Activated naive CD8-positive, alpha-beta T cell (primary cell): Measurements from ENCODE around the gene TFDP2.
"Not testable (repeated sequence)": the region's sequence is repeated elsewhere in the genome, so short reads cannot be mapped to it uniquely, and the experiment has no call there.

ENCODE experiments used
- H3K27ac Mint-ChIP-seq: one replicate; pipeline ENCODE4 v1.8.0; 2021; ENCODE audit warnings: mixed read lengths
- H3K27me3 Mint-ChIP-seq: one replicate; pipeline ENCODE4 v1.8.0; 2021; ENCODE audit warnings: mixed read lengths
- H3K36me3 Mint-ChIP-seq: one replicate; pipeline ENCODE4 v1.8.0; 2021; ENCODE audit warnings: mixed read lengths
- H3K4me1 Mint-ChIP-seq: one replicate; pipeline ENCODE4 v1.8.0; 2021; ENCODE audit warnings: low read depth, mixed read lengths
- H3K4me3 Mint-ChIP-seq: one replicate; pipeline ENCODE4 v1.8.0; 2021; ENCODE audit warnings: mild to moderate bottlenecking, mixed read lengths
- H3K9me3 Mint-ChIP-seq: one replicate; pipeline ENCODE4 v1.8.0; 2021; ENCODE audit warnings: low read depth, mixed read lengths

Gene TFDP2

GRCh38 chr3:142105991-142106390 lies 43.4 kb downstream of the TFDP2 start:
- Mint-ChIP-seq H3K27ac (no peak overlapping the region), H3K27me3 (no peaks in the 10 kb centered on the region), H3K4me3 (no peak overlapping the region), H3K4me1 (peaks cover 4% of the 10 kb centered on the region), H3K36me3 (peaks cover 6% of the 10 kb centered on the region), H3K9me3 (no peaks in the 10 kb centered on the region)

- Mint-ChIP-seq H3K36me3 (peaks cover 8% of the 10 kb centered on the region), H3K27me3 (no peaks in the 10 kb centered on the region), H3K27ac (no peak overlapping the region), H3K4me1 (peaks cover 4% of the 10 kb centered on the region), H3K9me3 (no peaks in the 10 kb centered on the region), H3K4me3 (no peak overlapping the region)
Measured at GRCh38 chr3:142104763-142105162, 44.6 kb downstream of the TFDP2 start.

- Mint-ChIP-seq H3K4me1 (peaks cover 5% of the 10 kb centered on the region), H3K27ac (no peak overlapping the region), H3K9me3 (no peaks in the 10 kb centered on the region), H3K4me3 (no peak overlapping the region), H3K27me3 (no peaks in the 10 kb centered on the region), H3K36me3 (peaks cover 11% of the 10 kb centered on the region)
Measured at GRCh38 chr3:142098964-142099363, 50.4 kb downstream of the TFDP2 start.

- H3K36me3 Mint-ChIP-seq, result peaks cover 12% of the 10 kb centered on the region
- H3K27me3 Mint-ChIP-seq, result no peaks in the 10 kb centered on the region
- H3K4me3 Mint-ChIP-seq, result no peak overlapping the region
- no peaks in the 10 kb centered on the region for H3K9me3 Mint-ChIP-seq
- no peak overlapping the region for H3K27ac Mint-ChIP-seq
- H3K4me1 Mint-ChIP-seq, result peaks cover 5% of the 10 kb centered on the region
Measured at GRCh38 chr3:142097099-142097843, 52.1 kb downstream of the TFDP2 start.

GRCh38 chr3:142095841-142096240 lies 53.5 kb downstream of the TFDP2 start:
- H3K36me3 Mint-ChIP-seq, result peaks cover 18% of the 10 kb centered on the region

GRCh38 chr3:142088925-142089324 lies 60.4 kb downstream of the TFDP2 start:
- not testable (repeated sequence) for H3K27me3 Mint-ChIP-seq, H3K4me3 Mint-ChIP-seq, H3K9me3 Mint-ChIP-seq, H3K27ac Mint-ChIP-seq, H3K4me1 Mint-ChIP-seq
- peaks cover 23% of the 10 kb centered on the region for H3K36me3 Mint-ChIP-seq

More at GRCh38 chr3:142095841-142096240, 53.5 kb downstream of the TFDP2 start:
- Mint-ChIP-seq H3K4me1 (peaks cover 5% of the 10 kb centered on the region), H3K9me3 (no peaks in the 10 kb centered on the region), H3K27me3 (no peaks in the 10 kb centered on the region), H3K4me3 (no peak overlapping the region), H3K27ac (no peak overlapping the region)

GRCh38 chr3:142088522-142088921 lies 60.8 kb downstream of the TFDP2 start:
- H3K4me1 Mint-ChIP-seq, result no peaks in the 10 kb centered on the region
- H3K27ac Mint-ChIP-seq, result no peak overlapping the region
- H3K36me3 Mint-ChIP-seq, result peaks cover 24% of the 10 kb centered on the region
- peaks cover 10% of the 10 kb centered on the region for H3K9me3 Mint-ChIP-seq
- H3K4me3 Mint-ChIP-seq, result no peak overlapping the region
- H3K27me3 Mint-ChIP-seq, result no peaks in the 10 kb centered on the region

- H3K36me3 Mint-ChIP-seq, result peaks cover 24% of the 10 kb centered on the region
- H3K27me3 Mint-ChIP-seq, result no peaks in the 10 kb centered on the region
- H3K9me3 Mint-ChIP-seq, result peaks cover 10% of the 10 kb centered on the region
- H3K4me1 Mint-ChIP-seq, result no peaks in the 10 kb centered on the region
- H3K4me3 Mint-ChIP-seq, result no peak overlapping the region
- no peak overlapping the region for H3K27ac Mint-ChIP-seq
Measured at GRCh38 chr3:142087676-142088075, 61.7 kb downstream of the TFDP2 start.

GRCh38 chr3:142086581-142087090 lies 62.7 kb downstream of the TFDP2 start:
- Mint-ChIP-seq H3K4me3 (no peak overlapping the region), H3K9me3 (peaks cover 10% of the 10 kb centered on the region), H3K36me3 (peaks cover 23% of the 10 kb centered on the region), H3K27me3 (no peaks in the 10 kb centered on the region), H3K27ac (no peak overlapping the region), H3K4me1 (no peaks in the 10 kb centered on the region)

- peaks cover 19% of the 10 kb centered on the region for H3K9me3 Mint-ChIP-seq
- H3K27ac Mint-ChIP-seq, result no peak overlapping the region
- H3K27me3 Mint-ChIP-seq, result no peaks in the 10 kb centered on the region
- H3K36me3 Mint-ChIP-seq, result peaks cover 34% of the 10 kb centered on the region
- no peaks in the 10 kb centered on the region for H3K4me1 Mint-ChIP-seq
- H3K4me3 Mint-ChIP-seq, result no peak overlapping the region
Measured at GRCh38 chr3:142081178-142081577, 68.2 kb downstream of the TFDP2 start.

GRCh38 chr3:142077859-142078500 lies 71.4 kb downstream of the TFDP2 start:
- Mint-ChIP-seq H3K4me3 (no peak overlapping the region), H3K27me3 (no peaks in the 10 kb centered on the region), H3K9me3 (peaks cover 9% of the 10 kb centered on the region), H3K36me3 (peaks cover 28% of the 10 kb centered on the region), H3K27ac (no peak overlapping the region), H3K4me1 (no peaks in the 10 kb centered on the region)

GRCh38 chr3:142077155-142077858 lies 72.0 kb downstream of the TFDP2 start:
- H3K9me3 Mint-ChIP-seq, result peaks cover 9% of the 10 kb centered on the region
- H3K27ac Mint-ChIP-seq, result no peak overlapping the region
- peaks cover 24% of the 10 kb centered on the region for H3K36me3 Mint-ChIP-seq
- H3K4me1 Mint-ChIP-seq, result no peaks in the 10 kb centered on the region
- H3K4me3 Mint-ChIP-seq, result no peak overlapping the region
- no peaks in the 10 kb centered on the region for H3K27me3 Mint-ChIP-seq

GRCh38 chr3:142075656-142076055 lies 73.7 kb downstream of the TFDP2 start:
- H3K27me3 Mint-ChIP-seq, H3K9me3 Mint-ChIP-seq, H3K4me1 Mint-ChIP-seq, H3K27ac Mint-ChIP-seq, H3K4me3 Mint-ChIP-seq: not testable (repeated sequence)
- peaks cover 24% of the 10 kb centered on the region for H3K36me3 Mint-ChIP-seq

- no peaks in the 10 kb centered on the region for H3K27me3 Mint-ChIP-seq
- H3K36me3 Mint-ChIP-seq, result peaks cover 8% of the 10 kb centered on the region
- no peaks in the 10 kb centered on the region for H3K9me3 Mint-ChIP-seq
- no peak overlapping the region for H3K27ac Mint-ChIP-seq
- H3K4me1 Mint-ChIP-seq, result no peaks in the 10 kb centered on the region
- no peak overlapping the region for H3K4me3 Mint-ChIP-seq
Measured at GRCh38 chr3:142072816-142073215, 76.5 kb downstream of the TFDP2 start.

GRCh38 chr3:142065932-142066331 lies 83.4 kb downstream of the TFDP2 start:
- Mint-ChIP-seq H3K4me3 (no peak overlapping the region), H3K27ac (no peak overlapping the region), H3K36me3 (peaks cover 9% of the 10 kb centered on the region), H3K9me3 (no peaks in the 10 kb centered on the region), H3K27me3 (no peaks in the 10 kb centered on the region), H3K4me1 (no peaks in the 10 kb centered on the region)
